GM21619 (cell line): Measurements from ENCODE around the gene OGFOD2.

Source experiments
- ATAC-seq: cut with Tn5 transposase; IDR thresholded peaks from one replicate; pipeline ENCODE4 v1.9.1; 2021; ENCODE audit not compliant: unreplicated experiment

OGFOD2 gene

DNA sequence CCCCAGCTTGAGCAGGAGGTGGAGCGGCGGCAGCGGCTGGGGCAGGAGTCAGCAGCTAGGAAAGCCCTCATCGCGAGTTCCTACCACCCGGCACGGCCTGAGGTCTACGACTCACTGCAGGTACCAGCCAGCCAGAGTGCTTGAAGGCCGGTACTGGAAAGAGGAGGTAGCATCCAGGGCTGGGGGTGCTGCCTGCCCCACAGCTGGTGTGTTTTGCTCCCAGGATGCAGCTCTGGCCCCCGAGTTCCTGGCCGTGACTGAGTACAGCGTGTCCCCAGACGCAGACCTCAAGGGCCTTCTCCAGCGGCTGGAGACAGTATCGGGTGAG lies 1.6 kb downstream of the OGFOD2 start:
- no peak for ATAC-seq

DNA sequence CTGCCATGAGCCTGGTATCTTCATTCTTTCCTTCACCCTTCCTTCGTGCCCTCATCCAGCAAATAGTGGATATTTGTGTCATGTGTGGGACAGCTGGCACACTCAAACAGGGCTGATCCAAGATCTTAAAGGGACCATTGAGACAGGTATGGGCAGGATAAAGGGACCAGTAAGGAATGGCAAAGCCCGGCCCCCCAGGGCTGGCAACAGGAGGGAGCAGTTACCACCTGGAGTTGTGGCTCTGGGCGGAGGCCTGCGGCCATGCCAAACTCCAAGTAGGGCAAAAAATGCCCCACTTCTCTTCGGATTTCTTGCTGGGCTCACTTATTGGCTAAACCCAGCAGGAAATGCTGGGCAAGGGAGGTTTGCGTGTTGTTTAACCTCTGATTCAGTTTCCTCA lies 2.1 kb downstream of the OGFOD2 start:
- ATAC-seq, result no peak

DNA sequence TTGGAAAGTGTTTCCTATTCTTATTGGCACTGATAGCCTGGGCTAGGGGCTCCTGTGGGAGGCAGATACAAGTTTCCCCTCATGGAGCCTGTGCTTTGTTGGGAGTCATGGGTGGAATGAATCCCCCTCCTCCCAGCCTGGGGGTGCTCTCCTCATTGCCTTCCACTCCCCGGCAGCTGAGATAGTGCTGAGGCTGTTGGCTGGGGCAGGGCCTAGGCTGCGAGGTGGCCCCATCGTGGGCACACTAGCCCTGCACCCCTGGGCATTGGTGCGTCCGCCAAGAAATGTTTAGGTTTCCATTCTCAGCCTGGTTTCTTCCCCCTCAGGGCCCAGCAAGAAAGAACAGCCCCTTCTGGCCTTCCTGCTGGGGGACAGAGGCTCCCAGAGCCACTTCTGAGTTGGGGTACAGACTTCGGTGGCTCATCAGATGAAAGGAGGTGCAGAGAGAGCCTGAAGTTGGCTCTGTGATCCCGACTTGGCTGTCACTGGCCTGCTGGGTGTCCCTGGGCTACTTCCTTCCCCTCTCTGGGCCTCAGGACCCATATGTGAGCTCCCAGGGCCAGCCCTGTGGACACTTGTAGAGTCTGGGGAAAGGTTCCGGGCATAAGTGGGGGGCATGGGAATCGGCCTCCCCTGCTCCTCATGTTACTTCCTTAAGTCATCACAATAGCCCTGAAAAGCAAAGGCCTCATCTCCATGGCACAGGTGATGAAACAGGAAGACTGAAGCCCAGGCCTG lies 2.8 kb downstream of the OGFOD2 start:
- ATAC-seq, result no peak

DNA sequence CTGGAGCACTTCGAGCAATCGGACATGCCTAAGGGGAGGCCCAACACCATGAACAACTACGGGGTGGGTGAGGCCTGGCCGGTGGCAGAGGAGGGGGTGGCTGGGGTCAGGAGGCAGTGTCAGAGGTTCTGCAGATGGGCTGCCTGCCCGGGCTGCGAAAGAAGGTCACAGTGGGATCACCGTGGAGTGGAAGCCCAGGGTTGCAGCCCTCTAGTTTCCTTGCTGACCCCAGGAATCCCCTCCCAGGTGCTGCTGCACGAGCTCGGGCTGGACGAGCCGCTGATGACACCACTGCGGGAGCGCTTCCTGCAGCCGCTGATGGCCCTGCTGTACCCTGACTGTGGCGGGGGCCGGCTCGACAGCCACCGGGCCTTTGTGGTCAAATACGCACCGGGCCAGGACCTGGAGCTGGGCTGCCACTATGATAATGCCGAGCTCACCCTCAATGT lies 3.5 kb downstream of the OGFOD2 start:
- no peak for ATAC-seq

DNA sequence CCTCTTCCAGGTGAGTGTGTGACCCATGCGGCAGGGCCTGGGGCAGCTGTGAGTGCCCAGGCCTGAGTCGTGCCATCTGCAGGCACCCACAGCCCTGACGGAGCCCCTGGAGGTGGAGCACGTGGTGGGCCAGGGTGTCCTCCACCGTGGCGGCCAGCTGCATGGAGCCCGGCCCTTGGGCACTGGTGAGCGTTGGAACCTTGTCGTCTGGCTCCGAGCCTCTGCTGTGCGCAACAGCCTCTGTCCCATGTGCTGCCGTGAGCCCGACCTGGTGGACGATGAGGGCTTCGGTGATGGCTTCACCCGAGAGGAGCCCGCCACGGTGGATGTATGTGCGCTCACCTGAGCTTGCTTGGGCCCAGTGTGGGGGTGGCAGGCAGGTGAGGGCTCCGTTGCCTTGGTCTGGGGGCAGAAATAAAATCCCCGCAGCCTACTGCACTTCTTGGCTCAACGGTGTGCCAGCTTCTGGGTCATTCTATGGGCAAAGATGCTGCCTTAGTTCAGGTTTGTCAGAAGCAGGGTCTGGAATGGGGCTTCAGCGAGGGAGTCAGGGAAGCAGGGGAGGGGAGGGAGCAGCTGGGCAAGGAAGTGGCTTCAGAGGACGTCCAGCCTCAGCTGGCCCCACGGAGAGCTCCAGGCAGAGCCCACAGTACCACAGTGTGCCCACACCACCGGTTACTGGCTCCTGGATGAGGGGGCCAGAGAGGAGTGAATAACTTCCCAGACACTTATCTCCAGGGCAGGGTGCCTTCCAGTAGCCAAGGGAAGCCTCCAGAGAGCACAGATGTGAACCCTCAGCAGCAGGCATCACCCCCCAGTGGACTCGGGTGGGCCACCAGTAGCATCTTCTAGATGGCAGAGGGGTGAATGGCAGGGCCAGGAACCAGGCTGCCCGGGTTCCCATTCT lies 4.2 kb downstream of the OGFOD2 start:
- ATAC-seq, result no peak

DNA sequence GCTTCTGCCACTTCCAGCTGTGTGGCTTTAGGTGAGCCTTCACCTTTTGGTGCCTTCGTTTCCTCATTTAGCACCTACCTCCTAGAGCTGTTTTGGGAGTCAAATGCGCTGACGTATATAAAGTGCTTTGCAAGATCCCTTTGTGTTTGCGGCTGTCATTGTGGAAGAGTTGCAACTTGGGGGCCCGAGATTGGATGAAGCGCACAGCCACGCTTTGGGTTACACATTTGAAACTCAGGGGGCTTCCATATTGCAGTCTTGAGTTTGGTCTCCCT lies 4.8 kb downstream of the OGFOD2 start:
- ATAC-seq, result peak; percentile 1

DNA sequence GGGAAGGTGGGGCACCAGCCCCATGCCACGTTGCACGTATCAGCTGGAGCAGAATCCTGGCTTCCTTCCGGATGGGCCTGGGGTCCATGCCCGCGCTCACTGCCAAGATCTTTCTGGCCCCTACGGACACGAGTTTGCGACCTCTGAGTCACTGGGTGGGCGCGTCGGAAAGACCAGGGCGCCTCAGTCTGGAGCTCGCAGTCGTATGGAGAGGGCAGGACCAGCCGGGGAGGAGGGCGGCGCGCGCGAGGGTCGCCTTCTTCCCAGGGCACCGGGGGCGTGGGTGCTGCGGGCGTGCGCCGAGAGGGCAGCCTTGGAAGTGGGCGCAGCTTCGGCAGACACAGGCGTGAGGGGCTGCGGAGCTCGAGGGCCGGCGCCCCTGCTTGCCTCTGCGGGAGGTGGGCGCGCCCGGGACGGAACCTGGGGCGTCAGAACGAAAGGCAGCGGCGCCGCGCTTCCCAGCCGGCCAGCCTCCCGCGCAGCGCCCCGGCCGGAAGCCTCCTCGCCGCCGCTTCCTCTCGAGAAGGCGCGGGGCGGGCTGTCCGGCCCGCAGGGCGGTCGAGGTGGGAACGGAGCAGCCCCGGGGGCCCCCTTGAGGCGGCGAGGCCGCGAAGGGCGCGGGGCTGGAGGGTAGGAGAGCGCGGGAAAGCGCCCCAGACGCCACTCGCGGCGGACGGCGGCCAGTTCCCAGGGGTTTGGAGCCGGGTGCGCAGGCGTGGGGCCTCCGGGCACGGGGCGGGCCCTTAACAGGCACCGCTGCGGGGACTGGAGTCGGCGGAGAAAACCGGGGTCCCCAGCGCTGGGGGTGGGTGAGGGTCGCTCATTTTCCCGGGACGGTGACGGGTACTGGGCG lies 5.4 kb downstream of the OGFOD2 start, which contains the start of gene ARL6IP4:
TSS of gene ARL6IP4 (plus strand) at position 499 of the 853 bp plus-strand sequence. CDS start 459 bp downstream, outside the sequence.
- ATAC-seq, result peak; percentile 59

DNA sequence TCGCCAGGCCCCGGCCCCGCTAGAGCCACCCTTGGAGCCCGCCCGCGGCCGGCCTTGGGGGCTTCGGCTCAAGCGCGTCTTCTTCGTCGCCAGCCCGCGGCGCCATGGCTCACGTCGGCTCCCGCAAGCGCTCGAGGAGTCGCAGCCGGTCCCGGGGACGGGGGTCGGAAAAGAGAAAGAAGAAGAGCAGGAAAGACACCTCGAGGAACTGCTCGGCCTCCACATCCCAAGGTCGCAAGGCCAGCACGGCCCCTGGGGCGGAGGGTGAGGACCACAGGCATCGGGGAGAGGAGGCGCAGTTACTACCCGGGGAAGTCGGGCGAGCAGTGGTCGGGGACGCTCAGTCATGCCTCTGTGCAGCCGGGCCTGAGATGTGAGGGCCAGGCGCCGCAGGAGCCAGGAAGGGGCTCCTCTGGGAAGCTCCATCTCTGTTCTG lies 6.0 kb downstream of the OGFOD2 start:
- peak; percentile 3 for ATAC-seq

DNA sequence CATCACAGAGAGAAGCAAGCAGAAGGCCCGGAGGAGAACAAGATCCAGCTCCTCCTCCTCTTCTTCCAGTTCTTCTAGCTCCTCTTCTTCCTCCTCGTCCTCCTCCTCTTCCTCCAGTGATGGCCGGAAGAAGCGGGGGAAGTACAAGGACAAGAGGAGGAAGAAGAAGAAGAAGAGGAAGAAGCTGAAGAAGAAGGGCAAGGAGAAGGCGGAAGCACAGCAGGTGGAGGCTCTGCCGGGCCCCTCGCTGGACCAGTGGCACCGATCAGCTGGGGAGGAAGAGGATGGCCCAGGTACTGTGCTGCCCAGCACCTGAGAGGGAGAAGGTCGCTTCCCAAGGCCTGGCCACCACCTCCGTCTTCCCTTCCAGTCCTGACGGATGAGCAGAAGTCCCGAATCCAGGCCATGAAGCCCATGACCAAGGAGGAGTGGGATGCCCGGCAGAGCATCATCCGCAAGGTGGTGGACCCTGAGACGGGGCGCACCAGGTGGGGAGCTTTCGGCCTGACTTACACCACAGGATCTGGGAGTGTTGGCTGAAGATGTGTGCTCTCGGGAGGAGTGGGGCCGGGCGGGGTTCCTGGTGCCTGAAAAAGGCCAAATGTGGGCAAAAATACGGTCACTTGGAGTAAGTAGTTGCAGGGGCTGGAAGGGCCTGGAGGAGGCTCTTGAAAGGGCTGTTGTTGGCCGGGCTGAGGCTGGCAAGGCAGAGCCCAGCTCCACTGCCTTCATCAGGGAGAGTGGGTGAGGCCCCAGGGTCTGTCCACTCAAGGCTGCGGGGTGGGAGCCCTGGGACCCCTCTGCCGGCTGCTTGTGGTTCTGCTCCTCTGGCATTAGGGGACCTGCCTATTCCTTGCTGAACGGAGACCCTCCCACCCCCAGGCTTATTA lies 6.8 kb downstream of the OGFOD2 start:
- ATAC-seq, result no peak

DNA sequence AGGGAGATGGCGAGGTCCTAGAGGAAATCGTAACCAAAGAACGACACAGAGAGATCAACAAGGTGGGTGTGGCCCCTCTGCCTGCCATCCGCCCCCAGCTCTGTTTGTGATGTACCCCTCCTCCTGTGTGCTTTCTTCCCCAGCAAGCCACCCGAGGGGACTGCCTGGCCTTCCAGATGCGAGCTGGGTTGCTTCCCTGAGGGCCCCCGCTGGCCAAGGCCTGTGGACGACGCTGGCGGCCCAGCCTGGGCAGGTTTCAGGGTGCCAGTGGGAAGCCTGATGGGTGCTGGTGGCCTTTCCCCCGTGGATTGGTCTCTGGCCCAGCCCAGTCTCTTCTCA lies 7.4 kb downstream of the OGFOD2 start:
- ATAC-seq, result no peak

DNA sequence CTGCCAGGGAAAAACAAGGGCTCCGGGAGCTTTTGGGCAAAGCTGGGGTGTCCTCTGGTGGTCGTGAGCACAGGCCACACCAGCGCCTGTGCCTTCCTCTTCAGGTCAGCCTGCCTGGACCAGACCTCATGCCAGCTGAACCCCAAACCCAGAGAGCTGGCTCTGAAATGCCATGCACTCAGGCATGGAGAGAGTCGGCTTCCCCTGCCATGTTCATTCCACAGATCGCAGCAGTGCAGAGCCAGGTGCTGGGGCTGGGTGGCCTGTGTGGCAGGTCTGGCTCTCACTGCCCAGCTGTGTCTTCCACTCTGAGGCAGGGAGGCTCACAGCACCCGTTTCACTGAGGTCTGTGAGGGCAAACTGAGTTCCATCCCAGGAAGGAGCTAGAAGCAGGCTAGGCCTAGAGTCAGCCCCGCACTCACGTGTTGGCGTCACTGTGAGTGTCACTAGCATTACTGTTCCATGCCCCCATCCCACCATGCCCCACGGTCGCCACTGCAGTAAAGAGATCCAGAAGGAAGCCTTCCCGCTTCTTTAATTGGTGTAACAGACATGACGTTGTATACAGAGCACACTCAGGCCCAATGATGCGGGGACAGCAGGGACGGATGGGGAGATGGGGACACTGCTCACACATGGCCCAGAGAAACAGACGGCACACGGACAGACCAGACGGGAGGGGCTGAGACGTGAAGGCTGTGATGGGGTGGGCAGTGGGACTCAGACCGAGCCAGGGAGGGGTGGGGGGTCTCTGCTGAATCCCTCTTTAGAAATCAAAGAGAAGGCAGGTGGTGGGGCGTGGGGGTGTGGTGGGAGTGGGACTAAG lies 8.1 kb downstream of the OGFOD2 start:
- ATAC-seq, result no peak

DNA sequence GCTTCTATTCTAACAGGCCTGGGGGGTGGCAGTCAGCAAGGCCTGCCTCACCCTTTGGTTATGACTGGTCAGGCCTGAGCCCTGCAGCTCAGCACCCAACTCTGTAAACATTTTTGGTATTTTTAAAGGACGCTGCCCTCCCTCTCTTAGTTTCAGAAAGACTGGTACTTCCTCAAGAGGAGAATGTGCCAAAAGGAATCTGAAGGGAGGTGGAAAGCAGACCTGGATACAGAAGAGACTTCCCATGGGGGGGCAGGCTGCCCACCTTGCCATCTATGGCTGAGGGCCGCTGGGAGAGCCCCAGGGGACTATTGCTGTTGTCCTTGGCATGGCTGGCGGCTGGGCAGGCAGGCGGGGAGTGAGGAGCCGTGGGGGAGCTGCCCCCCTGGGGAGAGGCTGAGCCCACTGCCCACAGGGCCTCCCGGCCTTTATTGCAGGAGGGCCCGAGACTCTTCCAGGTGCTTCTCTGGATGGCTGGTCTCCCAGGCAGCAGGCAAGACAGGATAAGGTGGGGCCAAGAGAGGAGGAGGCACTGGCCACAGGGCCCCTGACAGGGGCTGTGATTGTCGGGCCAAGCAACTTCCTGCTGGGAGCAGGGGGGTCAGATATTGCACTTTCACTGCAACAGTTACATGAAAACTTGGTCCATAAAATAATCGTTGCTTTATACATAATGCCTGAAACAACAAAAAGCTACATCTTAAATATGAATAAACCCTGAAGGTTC lies 8.9 kb downstream of the OGFOD2 start:
- ATAC-seq, result no peak

DNA sequence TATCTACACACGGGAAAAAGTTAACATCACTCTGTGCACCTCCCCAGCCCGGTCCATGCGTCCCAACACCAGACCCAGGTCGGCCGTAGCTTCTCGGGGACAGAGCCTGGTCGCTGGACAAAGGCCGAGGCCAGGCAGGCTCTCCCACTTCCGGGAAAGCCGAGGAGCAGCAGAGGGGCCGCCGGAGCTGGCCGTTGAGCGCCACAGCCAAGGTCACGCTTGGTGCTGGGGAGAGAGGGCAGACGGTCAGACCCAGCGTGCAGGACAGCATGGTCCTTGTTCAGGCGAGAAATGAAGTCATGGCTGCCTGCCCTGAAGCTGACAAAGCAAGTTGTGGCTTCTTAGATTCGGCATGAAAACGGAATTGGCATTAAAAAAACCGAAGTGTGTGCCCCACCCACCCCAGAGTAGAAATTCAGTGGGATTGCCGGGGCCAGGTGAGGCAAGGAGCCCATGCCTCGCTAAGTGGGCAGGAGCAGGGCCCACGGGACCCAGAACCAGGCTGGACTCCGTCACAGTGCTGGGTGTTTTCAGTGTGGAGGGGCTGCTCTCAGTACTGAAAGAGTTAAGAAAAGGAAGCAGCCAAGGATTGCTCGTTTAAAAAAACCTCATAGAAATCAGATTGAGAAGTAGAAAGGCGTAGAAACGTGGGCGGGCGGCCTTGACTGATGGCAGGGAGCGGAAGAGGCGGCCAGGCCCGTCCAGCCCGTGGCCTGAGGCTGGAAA lies 9.7 kb downstream of the OGFOD2 start:
- ATAC-seq, result no peak

DNA sequence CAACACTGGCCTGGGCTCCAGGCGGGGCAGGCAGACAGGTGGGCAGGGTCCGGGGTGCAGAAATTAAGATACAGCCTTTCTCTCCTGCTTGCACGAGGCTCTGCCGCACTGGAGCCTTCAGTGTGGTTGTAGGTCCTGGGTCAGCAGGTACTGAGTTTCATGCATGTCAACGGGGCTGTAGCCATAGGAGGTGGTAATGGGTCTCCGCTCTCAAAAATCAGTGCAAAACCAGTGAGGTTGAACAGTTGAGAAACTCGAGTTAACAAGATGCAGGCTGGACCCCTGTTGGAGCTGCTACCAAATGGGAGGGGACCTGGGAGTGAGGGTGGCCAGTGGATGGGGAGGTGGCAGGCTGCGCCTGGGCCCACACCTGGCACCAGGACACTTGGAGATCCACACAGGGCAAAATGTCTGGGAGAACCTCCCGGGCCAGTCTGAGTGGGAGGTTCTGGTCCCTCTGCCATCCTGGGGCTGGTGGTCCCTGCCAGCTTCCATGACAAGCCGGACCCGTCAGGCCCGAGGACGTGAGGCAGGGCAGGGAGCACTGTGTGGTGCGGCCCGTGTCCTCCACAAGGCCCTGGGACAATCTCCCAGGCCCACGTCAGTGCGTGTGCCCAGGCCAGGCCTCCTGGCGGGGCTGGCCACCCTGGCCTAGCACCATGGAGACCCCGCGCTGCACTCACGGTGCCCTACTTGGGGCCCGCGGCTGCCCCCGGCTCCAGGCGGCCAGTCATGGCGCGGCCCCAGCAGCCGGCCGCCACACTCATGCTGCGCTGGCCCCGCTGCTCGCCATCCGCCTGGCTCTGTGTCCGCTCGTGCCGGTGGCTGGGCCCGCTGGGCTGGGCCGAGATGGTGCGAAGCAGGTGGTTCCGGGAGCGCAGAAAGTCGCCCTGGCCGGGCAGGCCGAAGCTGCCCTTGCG lies 10.6 kb downstream of the OGFOD2 start:
- ATAC-seq, result no peak

DNA sequence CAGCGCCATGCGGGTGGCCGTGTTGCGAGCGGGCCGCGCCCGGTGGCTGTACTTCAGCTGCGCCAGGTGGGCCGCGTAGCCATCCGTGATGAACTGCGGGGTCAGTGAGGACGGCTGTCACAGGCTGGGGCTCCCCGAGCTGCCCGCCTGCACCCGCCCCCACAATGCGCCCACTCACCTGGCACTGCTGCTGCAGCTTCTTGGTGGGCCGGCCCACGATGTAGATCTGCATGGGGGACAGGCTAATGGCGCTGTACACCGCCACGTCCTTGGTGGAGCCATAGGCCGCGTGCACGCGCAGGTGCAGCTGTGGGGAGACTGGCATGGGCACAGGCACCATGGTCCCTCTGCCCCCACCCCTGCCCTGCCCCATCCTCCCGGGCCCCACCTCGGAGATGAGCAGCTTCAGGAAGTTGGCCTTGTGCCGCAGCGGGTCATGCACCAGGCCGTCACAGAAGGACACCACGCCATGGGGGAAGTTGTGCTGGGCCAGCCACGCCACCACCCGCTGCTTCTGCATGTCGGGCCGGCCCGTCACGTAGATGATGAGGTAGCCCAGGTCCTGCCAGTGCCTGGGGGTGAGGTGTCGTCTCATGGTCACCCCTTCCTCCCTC lies 11.3 kb downstream of the OGFOD2 start:
- ATAC-seq, result no peak

DNA sequence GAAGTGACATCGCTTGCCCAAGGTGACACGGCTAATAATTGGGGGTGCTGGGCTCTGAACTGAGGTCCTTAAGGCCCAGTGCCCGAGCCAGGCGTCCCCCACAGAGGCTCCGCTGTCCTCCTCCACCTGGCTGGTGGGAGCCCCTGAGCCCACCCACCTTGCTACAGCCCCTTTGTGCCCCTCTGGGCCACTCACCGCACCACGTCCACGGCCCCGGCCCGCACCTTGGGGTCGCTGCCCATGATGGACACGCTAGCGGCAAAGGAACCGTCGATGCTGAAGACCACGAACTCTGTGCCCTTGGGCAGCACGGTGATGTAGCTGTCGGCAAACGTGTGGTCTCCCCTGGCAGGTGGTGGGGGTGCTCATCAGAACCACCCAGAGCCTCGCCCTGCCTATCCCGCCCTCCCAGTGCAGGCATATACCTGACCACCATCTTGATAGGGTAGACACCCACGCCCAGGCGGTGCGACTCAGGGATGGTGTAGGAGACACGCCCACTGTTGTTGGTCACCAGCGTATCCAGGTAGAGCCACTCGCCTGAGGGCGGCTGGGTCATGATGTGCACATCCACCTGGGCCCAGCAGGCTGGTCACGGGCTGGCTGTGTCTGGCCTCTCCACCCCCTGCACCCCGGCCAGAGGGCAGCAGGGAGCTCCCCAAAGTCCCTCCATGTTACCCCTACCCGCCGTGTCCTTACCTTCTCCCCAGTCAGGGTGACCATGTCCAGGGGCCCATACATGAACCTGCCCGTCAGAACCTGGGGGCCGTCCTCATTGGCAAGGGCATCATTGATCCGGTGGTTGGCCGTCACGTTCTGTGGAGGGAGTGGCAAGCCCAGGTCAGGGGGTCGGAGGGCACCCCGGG lies 12.3 kb downstream of the OGFOD2 start:
- no peak for ATAC-seq
